ENCODE data around the gene DCXR. TPM values are rescaled to one million over a fixed set of nuclear protein-coding genes. Genes with fewer than 3 reads are reported as not detected.

DCXR gene
- total and polyA plus RNA-seq, 2 of the 13 experiments (the other 11 are each of a cell fraction or from before 2014, with no cell fraction given): 287 to 311 TPM

GRCh38 chr17:82003411-82004381 is 33.8 kb downstream of the DCXR start (continued):
- no peak for TF ChIP-seq GABPA (IDR thresholded peaks at IDR 0.05; ENCODE audit: low read depth, low read length)
- peak; percentile 37 for TF ChIP-seq GABPA (CRISPR knock-in tag; IDR thresholded peaks at IDR 0.05; ENCODE audit: low read depth)
- 0 out of 2 replicates have a peak, but pooled peaks have one; percentile 51 for TF ChIP-seq ZNF263 (CRISPR knock-in tag; IDR thresholded peaks at IDR 0.05)
- TF ChIP-seq GATA4 (IDR thresholded peaks at IDR 0.05; ENCODE audit: borderline replicate concordance, low read depth): peak; percentile 40; the same call in 1 of the 2 replicates
- TF ChIP-seq ZBTB7A (CRISPR knock-in tag; IDR thresholded peaks at IDR 0.05): no peak
- peak; percentile 79; the same call in 1 of the 2 replicates for TF ChIP-seq ZNF383 (CRISPR knock-in tag; IDR thresholded peaks at IDR 0.05; ENCODE audit: borderline replicate concordance)
- TF ChIP-seq BCL3 (CRISPR knock-in tag; IDR thresholded peaks at IDR 0.05): peak; percentile 91
- TF ChIP-seq, protein P1, sequence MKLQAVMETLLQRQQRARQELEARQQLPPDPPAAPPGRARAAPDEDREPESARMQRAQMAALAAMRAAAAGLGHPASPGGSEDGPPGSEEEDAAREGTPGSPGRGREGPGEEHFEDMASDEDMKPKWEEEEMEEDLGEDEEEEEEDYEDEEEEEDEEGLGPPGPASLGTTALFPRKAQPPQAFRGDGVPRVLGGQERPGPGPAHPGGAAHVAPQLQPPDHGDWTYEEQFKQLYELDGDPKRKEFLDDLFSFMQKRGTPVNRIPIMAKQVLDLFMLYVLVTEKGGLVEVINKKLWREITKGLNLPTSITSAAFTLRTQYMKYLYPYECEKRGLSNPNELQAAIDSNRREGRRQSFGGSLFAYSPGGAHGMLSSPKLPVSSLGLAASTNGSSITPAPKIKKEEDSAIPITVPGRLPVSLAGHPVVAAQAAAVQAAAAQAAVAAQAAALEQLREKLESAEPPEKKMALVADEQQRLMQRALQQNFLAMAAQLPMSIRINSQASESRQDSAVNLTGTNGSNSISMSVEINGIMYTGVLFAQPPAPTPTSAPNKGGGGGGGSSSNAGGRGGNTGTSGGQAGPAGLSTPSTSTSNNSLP (IDR thresholded peaks at IDR 0.05; ENCODE audit: low read depth, low read length): no peak
- TF ChIP-seq SYNCRIP (IDR thresholded peaks at IDR 0.05; ENCODE audit: insufficient read depth, low read depth, low read length): no peak
- TF ChIP-seq NAIF1 (CRISPR knock-in tag; IDR thresholded peaks at IDR 0.05; ENCODE audit: borderline replicate concordance): peak; percentile 60; the same call in 1 of the 2 replicates
- peak; percentile 10 for TF ChIP-seq PRPF4 (IDR thresholded peaks at IDR 0.05; ENCODE audit: low read depth, low read length, poor library complexity, severe bottlenecking)
- TF ChIP-seq SRSF4 (IDR thresholded peaks at IDR 0.05; ENCODE audit: low read depth, low read length, poor library complexity, severe bottlenecking): no peak
- TF ChIP-seq, protein P2, sequence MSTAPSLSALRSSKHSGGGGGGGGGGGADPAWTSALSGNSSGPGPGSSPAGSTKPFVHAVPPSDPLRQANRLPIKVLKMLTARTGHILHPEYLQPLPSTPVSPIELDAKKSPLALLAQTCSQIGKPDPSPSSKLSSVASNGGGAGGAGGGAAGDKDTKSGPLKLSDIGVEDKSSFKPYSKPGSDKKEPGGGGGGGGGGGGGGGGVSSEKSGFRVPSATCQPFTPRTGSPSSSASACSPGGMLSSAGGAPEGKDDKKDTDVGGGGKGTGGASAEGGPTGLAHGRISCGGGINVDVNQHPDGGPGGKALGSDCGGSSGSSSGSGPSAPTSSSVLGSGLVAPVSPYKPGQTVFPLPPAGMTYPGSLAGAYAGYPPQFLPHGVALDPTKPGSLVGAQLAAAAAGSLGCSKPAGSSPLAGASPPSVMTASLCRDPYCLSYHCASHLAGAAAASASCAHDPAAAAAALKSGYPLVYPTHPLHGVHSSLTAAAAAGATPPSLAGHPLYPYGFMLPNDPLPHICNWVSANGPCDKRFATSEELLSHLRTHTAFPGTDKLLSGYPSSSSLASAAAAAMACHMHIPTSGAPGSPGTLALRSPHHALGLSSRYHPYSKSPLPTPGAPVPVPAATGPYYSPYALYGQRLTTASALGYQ (CRISPR knock-in tag; IDR thresholded peaks at IDR 0.05): peak; percentile 76; the same call in 1 of the 2 replicates
- TF ChIP-seq, protein P3, sequence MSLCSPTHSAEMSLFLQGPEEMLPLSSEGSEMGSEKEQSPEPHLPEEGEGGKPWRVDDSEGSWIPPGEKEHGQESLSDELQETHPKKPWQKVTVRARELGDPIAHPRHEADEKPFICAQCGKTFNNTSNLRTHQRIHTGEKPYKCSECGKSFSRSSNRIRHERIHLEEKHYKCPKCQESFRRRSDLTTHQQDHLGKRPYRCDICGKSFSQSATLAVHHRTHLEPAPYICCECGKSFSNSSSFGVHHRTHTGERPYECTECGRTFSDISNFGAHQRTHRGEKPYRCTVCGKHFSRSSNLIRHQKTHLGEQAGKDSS (CRISPR knock-in tag; IDR thresholded peaks at IDR 0.05; ENCODE audit: borderline replicate concordance, low read depth): peak; percentile 85
- TF ChIP-seq ZNF646 (CRISPR knock-in tag; IDR thresholded peaks at IDR 0.05): no peak
